NOMO-1 (cell line): Measurements from ENCODE around the gene GLRA3.
A peak's percentile ranks its signal among the peaks of the same experiment; 100 is the strongest.
"Not testable (repeated sequence)": the region's sequence is repeated elsewhere in the genome, so short reads cannot be mapped to it uniquely, and the experiment has no call there.

Experiments used
- DNase-seq, 2 experiments: peaks; one replicate each; lab custom pipeline; 2025; ENCODE audit not compliant: unreplicated experiment in 2 of 2; lab: John Stamatoyannopoulos, UW

The GLRA3 gene

GRCh38 chr4:174669270-174669669, 159.8 kb downstream of the GLRA3 start:
- no peak for DNase-seq

DNA sequence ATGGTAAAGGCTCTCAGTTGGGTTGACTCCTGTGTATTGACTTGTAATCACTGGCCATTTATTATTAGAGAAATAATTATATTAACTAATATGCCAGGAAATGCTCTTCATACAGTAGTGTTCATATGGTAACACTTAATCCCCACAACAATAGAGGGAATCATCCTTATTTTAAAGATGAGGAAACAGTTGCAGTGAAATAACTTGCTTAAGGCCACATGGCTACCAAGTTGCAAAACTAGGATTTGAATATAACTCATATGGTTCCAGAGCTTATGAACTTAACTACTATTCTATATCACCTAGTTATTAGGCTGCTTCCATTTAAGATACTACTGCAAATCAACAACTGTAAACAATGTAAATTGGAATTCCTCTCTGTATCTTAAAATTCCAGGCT, 163.2 kb downstream of the GLRA3 start:
- no peak for DNase-seq

GRCh38 chr4:174663216-174663615, 165.8 kb downstream of the GLRA3 start:
- DNase-seq = no peak

- DNase-seq = peak in 1 of 2 experiments; percentile 13
Measured at GRCh38 chr4:174658246-174658645, 170.8 kb downstream of the GLRA3 start.

DNA sequence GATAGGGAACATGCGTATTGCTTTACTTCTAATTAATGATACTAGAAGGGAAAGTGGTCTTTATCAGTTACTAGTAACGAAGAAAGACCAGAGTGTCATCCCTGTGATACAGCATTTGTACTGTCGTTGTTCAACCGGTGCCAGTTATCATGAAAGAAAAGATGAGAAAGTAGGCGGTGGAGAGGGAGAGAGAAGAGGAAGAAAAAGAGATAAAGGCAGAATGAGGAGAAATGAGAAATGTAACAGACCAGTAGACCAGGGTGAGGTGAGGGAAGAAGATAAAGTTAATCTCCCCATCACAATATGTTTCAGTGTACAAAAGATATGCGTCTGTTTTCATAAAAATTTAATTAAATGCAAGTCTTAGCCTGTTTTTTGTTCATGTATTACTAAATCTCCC, 171.6 kb downstream of the GLRA3 start:
- no peak for DNase-seq

DNA sequence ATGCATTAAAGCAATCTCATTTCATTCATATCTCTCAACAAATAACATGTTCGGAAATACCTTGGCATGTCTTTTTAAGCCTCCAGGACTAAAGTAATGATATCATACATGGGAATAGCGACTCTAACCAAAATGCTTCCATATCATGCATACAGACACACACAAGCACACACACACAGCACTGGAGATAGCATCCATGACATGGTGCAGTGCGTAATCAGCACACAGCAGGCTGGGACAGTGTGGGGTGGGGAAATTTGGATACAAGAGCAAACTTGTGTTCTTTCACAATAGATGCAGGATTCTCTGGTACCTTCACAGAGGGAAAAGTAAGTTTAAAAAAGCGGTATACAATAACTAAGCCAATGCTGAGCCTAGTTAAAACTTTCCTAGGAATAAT, 174.4 kb downstream of the GLRA3 start:
- DNase-seq = no peak

DNA sequence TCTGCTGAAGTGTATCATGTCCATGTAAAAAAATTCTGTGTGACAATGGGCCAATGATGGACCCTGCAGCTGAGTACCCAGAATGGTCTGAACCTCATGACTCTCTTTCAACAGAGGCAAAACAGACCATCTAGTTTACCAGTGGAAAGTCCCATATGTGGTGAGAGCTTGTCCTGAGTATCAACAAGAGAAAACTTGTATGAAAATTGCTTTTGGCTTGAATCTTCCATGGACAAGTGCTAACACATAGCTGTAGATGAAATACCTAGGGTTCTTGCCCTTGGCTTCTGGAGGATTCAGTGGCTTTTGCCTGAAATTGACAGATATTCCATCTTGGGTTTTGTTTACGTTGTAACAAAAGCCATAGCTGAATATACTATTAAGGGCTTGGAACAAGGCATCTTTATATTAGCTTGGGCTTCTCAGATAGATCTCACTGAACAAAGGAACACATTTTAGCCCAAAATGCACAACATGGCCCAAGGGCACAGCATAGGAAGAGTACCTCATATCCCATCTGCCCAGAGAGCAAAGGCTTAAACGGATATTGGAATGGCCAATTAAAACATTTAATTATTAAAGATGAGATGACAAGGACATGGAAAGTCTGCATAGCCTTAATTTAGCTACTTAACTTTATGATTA, 178.2 kb downstream of the GLRA3 start:
- DNase-seq = no peak

- no peak for DNase-seq
Measured at GRCh38 chr4:174648812-174649211, 180.2 kb downstream of the GLRA3 start.

DNA sequence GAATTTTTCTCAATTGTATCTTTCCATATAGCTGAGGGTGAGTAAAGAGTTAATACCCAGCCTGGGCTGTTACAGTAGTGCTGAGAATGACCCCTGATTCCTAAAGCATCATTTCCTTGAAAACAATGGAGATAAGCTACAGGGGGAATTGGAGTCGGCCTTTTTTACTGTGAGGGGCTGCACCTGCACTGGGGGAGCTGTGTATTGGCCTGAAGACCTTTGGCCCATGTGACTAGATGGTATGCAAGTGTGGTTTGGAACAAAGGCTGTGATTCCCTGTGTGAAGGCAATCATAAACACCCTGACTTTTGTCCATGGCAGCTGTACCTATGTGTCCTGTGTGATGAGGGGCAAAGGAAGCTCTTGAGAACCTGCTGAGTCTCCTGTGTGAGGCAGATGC, 182.7 kb downstream of the GLRA3 start:
- no peak for DNase-seq

DNA sequence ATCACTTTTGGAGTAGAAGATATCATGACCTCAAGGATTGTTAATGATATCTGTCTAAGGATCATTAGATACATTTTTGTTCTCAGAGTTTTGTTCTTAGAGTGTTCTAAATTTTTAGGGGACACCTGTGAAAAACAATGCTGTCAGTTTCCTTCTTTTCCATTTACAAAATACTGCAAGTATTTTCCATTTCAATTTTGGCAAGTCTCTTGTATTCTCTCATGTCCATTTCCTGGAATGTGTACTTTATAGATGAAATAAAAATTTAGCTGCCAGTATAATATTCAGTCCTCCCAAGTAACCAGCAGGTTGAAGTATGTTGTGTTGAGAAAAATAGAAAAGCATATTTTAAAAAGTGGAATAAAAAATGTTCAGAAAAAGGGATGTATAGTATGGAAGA, 188.9 kb downstream of the GLRA3 start:
- DNase-seq = no peak

DNA sequence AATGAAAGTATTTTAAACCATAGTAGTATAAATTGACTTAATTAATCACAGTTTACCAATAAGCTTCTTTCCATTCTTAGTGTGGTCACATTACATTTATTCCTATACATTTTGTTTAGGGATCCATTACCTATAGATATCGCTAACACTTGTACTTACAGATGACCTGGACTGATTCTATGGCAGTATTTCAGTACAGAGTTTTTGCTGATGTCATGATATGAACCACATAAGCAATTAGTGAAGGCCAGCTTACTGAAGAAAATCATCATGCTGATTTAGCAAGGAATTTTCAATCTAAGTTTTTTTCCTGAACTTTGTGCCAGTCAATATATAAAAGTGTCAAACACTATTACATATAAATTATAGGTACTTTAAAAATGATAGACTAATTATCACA, 193.3 kb downstream of the GLRA3 start:
- no peak for DNase-seq

DNA sequence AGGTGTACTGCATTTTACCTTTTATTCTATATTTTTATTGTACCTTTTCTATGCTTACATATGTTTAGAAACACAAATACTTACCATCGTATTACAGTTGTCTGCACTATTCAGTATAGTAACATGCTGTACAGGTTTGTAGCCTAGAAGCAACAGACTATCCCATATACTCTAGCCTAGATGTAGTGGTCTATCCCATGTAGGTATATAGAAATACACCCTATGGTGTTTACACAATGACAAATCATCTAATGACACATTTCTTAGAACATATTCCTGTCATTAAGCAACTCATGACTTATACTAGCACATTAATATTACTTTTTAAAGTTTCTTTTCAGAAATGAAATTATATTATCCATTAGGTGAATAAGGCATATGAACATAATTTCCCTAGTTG, 195.6 kb downstream of the GLRA3 start:
- no peak for DNase-seq

GRCh38 chr4:174631901-174632758, 196.9 kb downstream of the GLRA3 start:
- peak in 1 of 2 experiments; percentile 74 for DNase-seq

- DNase-seq = not testable (repeated sequence)
Measured at GRCh38 chr4:174629907-174630450, 199.1 kb downstream of the GLRA3 start.

DNA sequence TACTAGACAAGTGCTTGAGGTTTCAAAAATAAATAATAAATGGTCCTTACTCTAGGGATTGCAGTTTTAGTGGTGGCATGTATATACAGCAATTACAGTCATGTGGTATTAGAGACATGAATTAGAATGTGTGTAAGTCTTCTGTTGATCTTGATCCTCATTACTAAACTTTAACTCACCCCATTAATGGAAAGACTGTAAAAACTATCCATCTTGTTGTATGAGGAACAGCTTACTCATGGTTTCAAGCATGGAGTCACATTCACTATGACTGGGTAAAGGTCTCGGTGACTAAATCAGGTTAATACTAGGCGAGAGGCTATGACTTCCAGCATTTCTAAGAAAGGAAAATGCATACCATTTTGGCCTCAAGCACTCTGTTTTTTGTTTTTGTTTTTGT, 199.8 kb downstream of the GLRA3 start:
- DNase-seq = no peak

DNA sequence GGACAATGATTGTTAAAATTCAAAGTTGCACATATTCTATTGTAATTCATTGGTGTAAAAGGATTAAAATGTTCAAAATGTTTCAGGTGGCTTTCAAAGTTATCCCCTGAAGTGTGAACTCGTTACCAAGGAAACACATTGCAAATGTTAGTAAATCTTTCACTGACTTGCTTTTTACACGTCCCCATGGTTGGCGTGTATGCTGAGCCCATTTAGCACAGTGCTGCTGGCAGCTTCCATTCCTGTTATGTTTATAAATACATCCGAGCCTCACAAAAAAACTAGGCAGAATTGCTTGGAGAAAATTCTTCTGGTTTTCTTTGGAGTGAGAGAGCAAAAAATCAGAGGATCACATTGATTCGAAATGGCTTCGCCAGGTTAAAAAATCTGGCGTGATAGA, 200.9 kb downstream of the GLRA3 start:
- no peak for DNase-seq

DNA sequence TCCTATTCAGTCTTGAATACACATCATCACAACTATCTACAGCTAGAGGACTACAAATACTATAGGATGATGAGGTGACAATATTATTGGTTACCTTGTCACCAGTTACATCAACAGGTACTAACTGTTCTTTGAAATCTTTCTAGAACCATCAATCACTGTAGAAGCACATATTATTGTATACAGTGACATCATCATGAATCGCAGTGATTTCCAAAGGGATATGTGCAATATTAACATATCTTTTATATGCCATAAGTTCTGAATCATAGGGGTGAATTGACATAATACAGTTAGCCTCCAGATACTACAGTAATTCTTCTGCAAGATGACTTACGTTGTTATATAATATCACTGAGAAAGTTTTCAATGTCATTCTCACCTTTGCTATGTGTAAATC, 201.6 kb downstream of the GLRA3 start:
- no peak for DNase-seq

- DNase-seq = no peak
Measured at GRCh38 chr4:174626342-174627008, 202.6 kb downstream of the GLRA3 start.

DNA sequence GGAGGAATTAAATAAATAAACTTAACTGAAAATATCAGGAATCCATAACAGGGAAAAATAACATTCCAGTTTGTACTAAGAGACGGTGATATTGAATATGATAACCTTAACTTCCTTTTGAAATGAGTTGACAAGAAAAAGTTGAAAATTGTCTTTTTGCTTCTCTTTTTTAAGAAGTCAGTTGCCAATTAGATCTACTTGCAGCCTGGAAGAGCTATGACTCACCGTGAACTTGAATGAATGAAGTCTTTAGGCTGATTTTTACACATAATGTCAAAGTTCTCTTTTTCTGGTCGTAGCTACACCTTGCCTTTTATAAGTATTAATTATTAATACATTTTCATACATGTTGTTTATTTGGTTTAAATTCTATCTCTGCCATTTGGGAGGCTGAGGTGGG, 212.4 kb downstream of the GLRA3 start:
- peak; percentile 55 to 84 for DNase-seq

- DNase-seq = peak; percentile 52 to 93
Measured at GRCh38 chr4:174613979-174614378, 215.1 kb downstream of the GLRA3 start.

DNA sequence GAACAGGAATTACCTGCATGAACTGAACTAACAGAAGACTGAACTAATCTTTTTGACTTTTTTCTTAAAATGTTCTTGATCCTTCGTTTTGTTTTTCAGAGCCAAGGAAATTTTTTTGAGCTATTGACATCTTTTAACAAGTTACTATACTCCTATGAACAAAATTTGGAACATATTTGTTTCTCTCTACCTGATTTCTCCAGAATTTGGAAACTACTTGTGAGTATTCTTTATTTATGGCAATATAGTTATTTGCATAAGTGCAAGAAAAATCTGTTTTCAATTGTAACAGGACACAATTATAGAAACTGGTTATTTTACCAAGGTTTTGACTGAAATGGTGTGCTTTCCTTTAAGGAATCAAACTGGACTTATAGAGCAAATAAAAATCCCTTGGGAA, 217.3 kb downstream of the GLRA3 start:
- DNase-seq = no peak
